SK-N-MC (cell line): Measurements from ENCODE around the gene SPATA24.

Experiments used
- EZH2 ChIP-seq: fragments of 200-600 bp; sonication (generic); IDR thresholded peaks from one replicate; pipeline ENCODE4 v1.6.1; 2017; ENCODE audit warnings: antibody characterized with exemption
- POLR2AphosphoS5 ChIP-seq: IDR thresholded peaks from 2 replicates; pipeline ENCODE4 v1.6.1; 2012; ENCODE audit warnings: mild to moderate bottlenecking, low read depth, low read length, borderline replicate concordance

GRCh38 chr5:139415221-139415861 is 11.5 kb upstream of the SPATA24 start:
- TF ChIP-seq EZH2 (no peak), POLR2AphosphoS5 (no peak)
